HG03575 (cell line): ENCODE data around the gene ZNF438.

Source experiments
- ATAC-seq: cut with Tn5 transposase; IDR thresholded peaks from one replicate; pipeline ENCODE4 v1.9.1; 2021; ENCODE audit not compliant: unreplicated experiment, insufficient number of reproducible peaks, low FRiP score; ENCODE audit errors: extremely low read depth

Gene ZNF438

DNA sequence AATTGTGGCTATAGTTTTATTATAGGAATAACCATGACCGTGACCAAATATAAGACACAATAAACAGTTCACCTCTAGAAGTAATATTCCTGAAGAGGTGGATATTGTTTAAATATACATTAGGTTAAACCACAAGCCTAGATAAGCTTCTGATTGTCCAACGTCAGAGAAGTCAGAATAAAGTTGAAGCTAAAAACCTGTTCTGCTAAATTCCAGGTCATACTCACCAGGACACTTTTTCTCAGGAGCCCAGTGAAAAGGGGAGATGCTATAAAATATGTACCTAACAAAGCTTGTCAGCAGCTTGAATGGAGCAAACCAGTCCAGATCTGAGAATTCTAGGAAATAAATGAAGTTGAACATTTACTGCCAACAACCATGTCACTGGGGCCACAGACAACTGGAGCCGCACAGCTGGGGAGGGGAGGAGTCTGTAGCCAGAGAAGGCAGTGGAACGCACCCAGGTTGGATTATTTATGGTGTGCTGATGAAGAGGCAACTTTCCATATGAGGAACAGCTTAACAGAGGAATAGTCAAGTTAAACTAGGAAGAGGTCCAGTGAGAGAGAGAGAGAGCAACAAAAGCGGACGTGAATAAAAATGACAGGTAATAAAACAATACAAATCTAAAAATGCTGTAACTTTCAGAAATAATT is 191.1 kb downstream of the ZNF438 start:
- no peak for ATAC-seq

DNA sequence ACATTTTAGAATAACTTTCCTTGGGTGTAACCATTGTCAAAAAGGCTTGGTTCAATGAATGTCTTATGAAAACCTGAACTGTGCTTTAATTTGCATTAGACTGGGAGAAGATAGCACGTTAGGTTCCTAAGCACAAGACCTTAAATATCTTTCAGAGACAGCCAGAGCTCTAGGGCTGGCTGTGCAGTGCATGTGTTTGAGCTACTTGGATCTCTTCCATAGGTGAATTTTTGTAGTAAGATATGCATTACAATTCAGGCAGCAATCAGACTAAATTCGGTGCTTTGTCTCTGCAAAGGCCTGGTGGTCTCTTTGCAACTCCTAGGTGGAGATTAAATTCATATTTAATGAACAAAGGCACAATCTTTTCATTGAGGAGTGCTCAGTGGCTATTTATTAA is 192.0 kb downstream of the ZNF438 start:
- ATAC-seq: no peak

DNA sequence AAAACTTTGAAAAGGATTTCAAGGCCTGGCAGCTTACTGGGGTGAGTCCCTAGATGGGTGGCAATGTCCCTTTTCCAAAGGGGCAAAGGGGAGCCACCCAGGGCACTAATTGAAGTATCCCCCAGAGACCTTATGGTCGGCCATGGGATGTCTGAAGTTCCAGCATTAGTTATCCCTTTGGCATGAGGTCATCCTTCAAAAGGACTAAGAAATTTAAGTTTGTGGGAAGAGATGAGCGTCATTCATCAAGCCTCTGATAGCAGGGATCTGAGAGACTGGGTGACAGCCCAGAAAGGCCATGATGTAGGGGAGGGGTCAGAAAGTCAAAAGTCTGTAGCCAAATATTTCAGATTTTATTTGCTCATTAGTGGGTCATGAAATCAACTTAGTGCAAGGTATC is 195.3 kb downstream of the ZNF438 start:
- no peak for ATAC-seq

DNA sequence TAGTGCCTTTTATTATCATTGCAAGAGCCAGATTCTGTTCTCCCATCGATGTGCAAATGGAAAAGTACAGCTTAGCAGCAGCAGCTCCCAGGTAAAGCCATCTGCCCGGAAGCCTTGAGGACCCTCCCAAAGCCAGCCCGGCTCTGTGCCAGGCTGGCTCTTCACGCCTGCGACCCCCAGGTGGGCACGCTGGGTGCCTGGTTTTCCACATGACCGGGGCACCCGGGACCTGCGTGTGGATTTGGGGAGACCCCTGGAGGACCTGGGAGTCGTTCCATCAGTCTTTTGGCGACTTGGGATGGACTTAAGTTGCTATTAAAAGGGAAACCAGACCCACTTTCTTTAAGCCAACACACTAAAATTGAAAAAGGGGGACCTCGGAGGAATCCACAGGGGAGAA is 196.5 kb downstream of the ZNF438 start:
- ATAC-seq: no peak

DNA sequence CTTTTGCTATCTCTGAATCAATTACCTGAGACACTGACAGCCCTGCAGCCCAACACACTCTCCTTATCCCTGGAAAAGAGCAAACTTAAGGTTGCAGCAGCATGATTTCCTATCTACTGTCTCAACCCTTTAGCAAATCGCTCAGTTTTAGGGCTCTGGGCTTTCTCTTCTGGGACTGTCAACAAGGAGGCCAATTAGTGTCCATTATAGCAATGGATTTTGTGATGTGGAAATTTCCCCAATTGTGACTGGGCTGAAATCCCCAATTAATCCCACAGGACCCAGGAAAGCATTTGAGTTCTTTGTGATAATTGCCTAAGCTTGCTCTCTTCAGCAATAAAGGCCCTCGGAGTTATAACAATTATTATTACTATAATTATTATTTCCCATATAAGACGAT is 197.0 kb downstream of the ZNF438 start:
- no peak for ATAC-seq

DNA sequence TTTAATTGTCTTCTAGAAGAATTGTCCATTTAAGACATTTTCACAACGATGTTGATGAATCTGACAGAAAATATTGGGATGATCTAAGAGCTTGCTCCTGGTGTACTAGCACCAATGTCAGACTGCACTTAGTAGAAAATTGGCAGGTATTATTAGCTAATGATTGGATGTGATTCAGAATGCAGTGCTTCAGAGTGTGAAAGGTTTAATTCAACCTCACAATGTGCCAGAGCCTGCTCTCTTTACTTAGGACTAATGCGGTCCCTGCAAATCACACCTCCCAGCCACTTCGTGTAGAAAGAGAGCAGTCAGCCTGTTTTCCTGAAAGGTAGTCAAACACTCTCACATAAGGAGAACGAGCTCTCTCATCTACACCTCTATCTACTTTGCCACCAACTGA is 197.5 kb downstream of the ZNF438 start:
- no peak for ATAC-seq

DNA sequence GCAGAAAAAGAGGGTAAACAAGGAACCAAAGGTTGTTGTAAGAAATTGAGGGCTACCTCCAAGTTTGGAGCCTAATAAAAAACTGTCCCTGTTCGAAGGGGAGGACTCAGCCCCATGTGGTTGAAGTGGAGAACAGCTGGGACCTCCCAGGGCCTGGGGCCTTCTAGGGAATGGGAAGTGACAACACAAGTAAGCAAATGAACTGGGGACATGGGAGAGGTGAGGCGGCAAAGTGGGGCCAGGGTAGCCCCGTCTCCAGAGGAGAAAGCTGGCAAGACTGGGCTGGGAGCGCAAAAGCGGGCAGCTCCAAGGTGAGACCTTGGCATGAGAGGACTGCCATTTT is 198.1 kb downstream of the ZNF438 start:
- ATAC-seq: no peak

DNA sequence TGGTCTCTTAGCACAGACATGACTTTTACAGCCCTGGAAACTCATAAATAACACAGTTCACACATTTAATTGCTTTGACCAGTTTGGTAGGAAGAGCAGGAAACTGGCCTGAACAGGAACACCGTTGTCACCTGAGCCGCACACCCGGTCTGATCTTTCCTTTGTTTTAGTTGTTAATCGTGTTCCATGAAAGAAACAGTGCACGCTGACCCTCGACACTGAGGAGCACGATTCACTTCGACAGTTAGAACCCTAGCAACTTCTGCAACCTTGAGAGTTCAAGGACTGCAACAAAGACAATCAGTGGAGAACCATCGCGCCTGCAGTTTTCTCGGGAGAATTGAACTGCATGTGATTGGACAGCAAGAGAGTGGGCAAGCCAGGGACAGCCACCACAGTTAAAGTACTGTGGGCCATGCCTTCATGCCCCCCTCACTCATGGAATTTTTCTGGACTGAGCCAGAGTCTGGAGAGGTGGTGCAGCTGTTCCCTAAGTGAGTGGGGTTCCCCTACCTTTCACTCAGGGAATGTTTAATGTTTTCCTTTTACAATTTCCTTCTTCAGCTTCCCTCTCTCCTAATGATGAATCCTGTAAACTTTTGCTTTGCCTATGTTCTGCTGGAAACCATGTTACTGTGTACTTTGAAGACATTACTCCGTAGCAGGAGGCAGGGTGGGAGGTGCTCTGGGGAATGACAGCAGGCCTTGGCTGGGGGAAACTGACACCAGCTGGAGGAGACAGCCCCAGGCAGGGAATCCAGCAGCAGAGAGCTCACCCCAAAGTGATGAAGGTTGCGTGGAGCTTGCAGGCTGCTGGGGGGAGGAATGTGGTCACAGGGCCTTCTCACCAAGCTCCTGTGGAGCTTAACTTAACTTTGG is 198.7 kb downstream of the ZNF438 start:
- ATAC-seq: no peak

DNA sequence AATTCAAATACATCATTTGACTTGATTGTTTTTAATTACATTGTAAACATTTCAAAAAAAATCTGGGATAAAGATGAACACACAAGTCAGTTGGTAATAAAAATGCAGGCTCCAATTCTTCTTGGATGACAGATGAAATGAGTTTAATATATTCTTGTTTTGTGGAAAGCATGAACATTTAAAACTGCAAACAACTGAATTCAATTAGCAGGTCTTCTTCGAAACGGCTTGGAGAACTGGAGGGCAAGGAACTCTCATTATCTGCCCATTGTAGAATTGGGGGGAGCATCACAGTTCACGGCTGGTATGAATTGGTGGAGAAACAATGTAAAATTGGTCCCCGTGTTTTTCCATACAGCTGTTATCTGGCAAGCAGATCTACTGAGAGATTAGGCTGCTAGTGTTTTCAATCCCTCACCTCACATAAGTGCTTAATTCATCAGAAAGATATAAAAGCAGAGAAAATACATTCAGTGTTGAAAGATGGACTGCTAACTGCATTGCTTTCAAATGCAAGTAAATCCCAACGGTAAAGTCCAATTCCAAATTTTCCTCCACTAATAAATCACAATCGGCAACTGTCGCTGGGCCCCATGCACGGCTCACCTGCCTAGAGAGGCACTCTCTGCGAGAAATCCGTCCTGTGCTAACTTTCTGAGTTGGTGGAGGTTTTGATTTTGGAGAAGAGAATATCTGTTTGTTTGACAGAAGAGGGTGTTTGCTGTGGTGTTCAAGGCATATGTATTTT is 199.5 kb downstream of the ZNF438 start:
- ATAC-seq: no peak

DNA sequence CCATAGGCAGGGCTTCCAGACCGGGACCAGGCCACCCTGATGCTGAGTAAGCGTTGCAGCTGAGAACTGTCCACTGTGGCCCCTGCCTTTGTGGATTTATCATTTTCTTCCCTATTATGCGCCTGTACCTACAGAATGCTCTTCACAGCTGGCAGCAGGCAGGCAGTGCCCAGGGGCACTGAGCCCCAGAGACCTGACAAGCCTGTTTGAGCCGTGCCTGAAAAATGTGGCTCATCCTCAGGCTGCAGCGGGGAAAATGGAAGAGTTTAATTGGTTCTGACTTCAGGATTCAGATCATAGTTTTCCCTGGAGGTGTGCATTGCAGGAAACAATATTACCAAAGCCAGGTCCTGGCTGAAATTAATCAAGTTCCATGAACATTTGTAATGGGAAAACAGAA is 200.2 kb downstream of the ZNF438 start:
- no peak for ATAC-seq

DNA sequence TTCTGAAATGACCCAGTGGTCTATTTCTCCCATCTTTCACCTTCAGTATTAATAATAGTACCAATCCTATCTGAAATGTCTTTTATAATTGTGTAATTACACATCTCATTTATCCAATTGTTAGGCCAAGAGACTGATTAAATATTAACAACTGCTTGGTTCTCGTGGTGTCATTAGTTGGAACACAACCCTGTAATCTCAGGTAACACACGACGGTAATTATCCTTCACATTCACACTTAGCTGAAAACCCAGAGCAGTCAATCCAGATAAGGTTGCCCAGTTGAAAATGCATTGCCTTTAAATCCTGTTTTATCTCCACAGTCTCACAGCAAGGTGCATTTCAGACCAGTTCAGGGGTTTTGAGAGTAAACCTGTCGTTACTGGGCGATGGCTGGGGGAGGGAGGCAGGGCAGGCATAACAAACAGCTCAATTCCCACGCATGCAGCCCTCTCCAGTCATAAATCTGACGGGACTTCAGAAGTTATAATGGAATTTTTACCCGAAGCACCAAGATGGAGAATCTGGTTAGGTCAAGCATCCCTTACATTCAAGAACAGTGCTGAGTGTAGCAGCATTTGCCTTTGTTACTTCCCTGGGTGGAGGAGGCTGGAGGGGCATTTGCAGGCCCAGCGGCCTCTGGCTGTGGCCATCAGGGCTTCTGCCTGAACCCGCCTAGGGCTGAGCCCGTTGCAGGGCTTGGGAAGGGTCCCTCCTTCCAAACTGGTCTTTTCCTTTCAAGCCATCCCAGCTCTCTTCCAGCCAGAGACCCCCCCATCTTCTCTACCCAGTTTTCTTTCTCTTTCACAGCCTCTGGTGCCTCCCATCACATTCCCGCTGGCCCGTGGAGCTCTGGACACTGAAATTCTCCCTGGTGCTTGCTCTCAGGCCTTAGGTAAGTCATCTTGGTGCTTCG is 201.1 kb downstream of the ZNF438 start:
- ATAC-seq: no peak

DNA sequence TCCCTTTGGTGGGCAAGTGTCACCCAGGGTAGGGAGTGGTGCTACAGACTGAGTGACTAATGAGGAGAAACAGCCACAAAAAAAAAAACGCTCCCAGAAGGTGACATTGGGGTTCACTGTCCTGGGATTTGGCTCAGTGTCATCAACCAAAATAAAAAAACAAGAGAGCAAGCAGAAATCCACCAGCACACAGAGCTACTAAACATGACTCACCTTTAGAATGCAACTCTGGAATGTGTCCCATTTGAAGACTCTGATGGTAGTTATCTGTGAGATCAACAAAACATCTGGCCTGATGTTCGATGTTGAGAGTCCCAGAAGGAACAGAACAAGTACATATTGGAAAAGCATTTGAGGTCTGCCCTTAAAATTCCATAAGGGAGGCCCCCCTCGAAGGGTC is 201.8 kb downstream of the ZNF438 start:
- no peak for ATAC-seq

DNA sequence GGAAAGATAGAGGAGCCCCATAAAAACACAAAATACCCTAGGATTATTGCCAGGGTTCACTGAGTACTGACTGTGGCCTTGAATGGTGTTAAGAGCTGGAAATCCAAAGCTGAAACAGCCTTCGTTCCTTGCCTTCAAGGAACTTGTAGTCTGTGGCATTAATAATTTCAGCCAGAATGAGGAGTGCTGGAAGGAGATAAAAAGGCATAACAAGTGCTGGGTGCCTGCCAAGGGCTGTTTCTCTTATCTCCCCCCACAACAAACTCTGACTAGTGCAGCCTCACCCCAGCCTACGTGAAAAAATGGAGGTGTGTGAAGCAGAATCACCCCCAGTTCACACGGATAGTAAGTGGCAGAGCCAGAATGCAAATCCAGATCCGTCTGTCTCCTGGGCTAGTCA is 203.0 kb downstream of the ZNF438 start:
- no peak for ATAC-seq

DNA sequence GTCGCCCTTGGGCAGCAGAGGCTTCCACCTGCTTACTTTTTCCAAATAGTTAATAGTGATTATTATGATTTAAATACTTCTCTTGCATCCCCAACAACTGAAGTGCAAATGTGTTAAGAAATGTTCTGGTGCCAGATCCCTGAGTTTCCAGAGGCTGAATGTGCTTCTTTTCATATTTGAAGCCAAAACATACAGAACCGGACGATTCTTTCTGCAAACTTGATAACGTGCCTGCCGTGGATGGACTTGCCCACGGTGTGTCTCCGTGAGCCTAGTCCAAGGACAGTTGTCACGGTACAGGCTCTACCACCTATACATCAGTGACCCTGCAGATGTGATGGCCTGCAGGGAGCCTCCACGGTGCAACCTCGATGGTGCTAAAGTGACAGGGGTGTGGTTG is 203.5 kb downstream of the ZNF438 start:
- ATAC-seq: no peak

DNA sequence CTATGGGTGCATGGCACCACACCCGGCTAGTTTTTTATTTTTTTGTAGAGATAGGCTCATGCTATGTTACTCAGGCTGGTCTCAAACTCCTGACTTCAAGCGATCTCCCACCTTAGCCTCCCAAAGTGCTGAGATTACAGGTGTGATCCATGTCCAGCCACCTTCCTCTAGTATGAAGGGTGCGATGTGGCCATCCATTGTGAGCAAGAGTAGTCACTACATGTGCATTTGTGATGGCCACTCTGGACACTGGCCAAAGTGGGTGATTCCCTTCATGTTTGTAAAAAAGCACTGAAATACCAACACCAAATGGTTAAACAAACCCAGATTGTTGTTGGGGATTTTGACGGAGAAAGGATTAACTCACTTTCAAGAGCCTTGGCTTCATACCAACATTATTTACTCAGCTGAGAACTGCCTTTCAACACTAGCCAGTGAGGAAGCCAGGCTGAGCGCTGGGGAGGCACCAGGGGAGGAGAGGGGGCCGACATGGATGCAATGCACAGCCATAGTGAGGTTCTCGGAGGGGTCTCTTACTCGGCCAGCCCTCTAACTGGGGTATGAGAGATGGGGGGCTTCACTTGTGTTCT is 204.0 kb downstream of the ZNF438 start:
- no peak for ATAC-seq

DNA sequence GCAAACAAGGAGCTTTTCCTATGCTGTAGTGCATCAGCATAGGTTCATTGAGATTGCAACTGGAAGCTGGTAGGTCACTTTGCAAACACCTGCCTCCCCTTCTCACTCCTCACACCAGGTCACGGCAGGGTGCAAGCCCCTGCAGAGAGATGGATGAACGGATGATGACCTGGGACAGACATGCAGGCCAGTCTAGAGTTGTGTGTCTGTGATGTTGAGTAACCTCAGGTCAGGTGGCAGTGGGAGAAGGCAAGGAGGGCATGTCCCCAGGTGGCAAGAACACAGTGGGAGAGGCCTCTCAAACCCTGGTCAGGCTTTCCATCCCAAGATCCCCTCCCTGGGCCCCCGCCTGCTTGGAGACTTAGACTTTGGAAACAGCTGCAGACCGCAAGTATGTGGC is 205.0 kb downstream of the ZNF438 start:
- no peak for ATAC-seq

DNA sequence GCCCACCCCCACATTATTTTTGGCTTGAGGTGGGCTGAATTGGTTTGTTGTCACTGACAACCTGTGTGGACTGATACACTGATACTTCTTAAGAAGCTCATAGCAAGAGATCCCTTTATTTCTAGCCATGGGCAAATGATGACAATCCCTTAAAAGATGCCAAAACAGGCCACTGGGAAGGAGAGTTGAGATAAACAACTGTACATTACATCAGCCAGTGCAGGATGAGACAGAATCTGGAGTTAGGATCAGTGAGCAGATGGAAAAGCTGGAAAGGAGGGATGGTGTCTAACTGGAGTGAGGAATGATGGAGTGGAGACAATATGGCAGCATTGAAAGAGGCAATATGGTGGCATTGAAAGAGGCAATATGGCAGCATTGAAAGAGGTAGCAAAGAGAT is 206.2 kb downstream of the ZNF438 start:
- ATAC-seq: no peak

DNA sequence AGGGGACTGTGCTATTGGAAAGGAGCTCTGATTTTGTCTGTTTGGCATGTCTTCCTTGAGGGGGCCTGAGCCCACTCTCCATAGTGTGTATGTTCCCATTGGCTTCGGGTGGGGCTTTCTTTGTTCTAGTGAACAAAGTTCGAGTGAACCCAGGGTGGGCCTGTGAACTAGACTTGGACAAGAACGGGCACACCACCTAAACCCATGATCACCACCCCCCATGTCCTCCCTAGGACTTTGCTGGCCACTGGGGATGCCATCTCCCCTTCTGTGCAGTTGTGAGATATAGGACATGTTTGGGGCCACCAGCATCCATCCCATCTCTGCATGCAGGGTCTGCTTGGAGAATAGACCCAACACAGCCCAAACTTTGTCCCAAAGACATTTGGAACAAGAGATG is 206.6 kb downstream of the ZNF438 start:
- ATAC-seq: no peak

DNA sequence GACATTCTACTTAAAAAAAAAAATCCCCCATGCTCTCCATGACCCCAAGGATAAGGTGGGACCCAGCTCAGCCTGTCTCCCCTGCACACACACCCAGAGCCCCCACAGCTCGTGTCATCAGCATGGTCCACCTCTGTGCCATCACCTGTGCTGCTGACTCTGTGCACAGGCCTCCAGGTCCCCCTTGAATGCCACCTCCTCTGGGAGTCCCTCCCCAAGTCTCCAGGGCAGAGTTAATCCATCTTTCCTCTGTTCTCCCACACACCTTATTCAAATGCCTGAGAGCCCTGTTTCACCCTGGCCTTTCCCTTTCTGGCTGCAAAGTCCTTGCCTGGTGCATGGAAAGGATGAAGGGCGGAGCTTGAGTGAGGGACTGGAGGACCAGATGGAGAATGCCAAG is 208.0 kb downstream of the ZNF438 start:
- no peak for ATAC-seq
